GM12874 (cell line): ENCODE results near the gene ERFE.

Experiments used
- CTCF ChIP-seq: IDR thresholded peaks from 2 replicates; pipeline ENCODE4 v1.5.1; 2011; ENCODE audit warnings: low read depth, mild to moderate bottlenecking, control low read depth, low read length, moderate library complexity; ENCODE audit not compliant: insufficient read depth

The ERFE gene

GRCh38 chr2:238133499-238134392 is 25.0 kb upstream of the ERFE start:
- TF ChIP-seq CTCF: no peak

- no peak for TF ChIP-seq CTCF
Measured at GRCh38 chr2:238134393-238134785, 24.4 kb upstream of the ERFE start.

DNA sequence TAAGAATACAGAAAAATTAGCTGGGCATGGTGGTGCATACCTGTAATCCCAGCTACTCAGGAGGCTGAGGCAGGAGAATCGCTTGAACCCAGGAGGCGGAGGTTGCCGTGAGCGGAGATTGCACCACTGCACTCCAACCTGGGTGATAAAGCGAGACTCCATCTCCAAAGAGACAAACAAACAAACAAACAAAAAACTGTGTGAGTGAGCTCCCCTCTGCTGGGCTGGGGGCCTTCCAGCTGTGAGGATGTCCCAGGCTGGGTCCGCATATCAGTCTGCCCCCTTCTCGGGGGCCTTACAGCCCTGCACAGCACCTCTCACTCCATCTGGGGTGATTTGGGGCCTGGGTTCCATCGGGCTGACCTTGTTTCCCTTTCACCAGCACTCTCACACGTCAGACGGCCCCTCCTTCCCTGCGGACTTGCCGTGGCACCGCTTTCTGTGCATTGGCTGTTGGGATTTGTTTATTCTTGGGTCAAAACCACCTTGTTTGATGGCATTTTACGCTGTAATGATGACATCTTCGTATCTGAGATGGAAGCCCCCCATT is 23.1 kb upstream of the ERFE start:
- TF ChIP-seq CTCF: no peak

GRCh38 chr2:238136820-238137537 is 21.8 kb upstream of the ERFE start:
- TF ChIP-seq CTCF: no peak

- no peak for TF ChIP-seq CTCF
Measured at GRCh38 chr2:238137885-238138284, 20.9 kb upstream of the ERFE start.

DNA sequence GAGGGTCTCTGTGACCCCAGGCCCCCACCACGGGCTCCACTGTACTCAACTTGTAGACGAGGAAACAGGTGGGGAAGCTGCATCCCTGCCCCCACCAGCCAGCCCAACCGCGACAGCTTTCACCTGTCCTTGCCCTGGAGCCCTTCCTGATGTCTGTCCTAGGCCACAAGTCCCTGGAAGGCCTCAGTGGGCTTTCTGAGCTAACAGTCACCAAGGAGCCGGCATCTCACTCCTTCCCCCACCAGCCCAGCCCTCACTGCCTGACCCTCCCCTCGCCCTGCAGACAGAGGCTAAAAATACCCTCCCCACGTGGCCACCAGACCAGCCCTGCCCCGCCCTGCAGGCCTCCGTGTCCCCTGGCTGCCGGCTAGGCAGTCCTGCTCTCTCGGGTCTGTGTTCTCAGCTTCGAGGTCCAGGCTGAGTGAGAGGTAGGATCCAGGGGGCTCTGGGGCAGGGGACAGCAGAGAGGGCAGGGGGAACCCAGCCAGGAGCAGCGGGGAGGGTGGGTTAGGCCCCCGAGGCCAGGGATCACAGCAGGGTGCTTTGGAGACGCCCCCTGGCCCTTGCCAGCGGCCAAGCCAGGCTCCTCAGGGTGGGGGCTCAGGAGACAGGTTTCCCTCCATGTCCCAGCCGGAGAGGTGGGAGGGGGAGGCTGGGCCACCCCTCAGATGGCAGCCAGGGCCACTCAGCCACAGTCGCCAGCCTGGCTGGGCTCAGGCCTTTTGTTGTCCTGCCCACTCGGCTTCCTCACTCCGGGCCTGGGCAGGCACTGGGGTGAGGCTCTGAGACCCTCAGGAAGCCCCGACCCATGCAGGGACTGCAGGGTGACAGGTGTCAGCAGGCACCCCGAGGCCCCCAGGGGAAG is 20.2 kb upstream of the ERFE start, which contains the start of gene KLHL30:
Gene KLHL30 (plus strand): TSS at position 338 of the 865 bp plus-strand sequence. CDS start 2,087 bp downstream, outside the sequence.
- no peak for TF ChIP-seq CTCF
